HepG2 (cell line): ENCODE results near the gene TEX35. TPM values are rescaled to one million over a fixed set of nuclear protein-coding genes. Genes with fewer than 3 reads are reported as not detected.

Experiments
- KDM5B ChIP-seq: sonication (generic); formaldehyde crosslinking; IDR thresholded peaks from 2 replicates; pipeline ENCODE4 v1.4.0; 2020; ENCODE audit warnings: missing genetic modification reagents, mild to moderate bottlenecking, borderline replicate concordance
- SOX6 ChIP-seq, 2 experiments: fragments of 450-650 bp in 1 of 2; sonication (generic) in 1 of 2; formaldehyde crosslinking in 1 of 2; IDR thresholded peaks; 2 replicates each; pipeline versions ENCODE4 v1.4.0 to v1.6.1; 2017 to 2020; ENCODE audit warnings: antibody characterized with exemption in 1 of 2, mild to moderate bottlenecking in 1 of 2, missing genetic modification reagents in 1 of 2
- THYN1 ChIP-seq: sonication (generic); formaldehyde crosslinking; IDR thresholded peaks from 2 replicates; pipeline ENCODE4 v1.8.1; 2023; ENCODE audit warnings: low read depth, mild to moderate bottlenecking, moderate library complexity, missing genetic modification reagents, borderline replicate concordance
- ZNF331 ChIP-seq: sonication (generic); formaldehyde crosslinking; IDR thresholded peaks from 2 replicates; pipeline ENCODE4 v1.4.0; 2020; ENCODE audit warnings: missing genetic modification reagents
- ZNF33B ChIP-seq: sonication (generic); formaldehyde crosslinking; IDR thresholded peaks from 2 replicates; pipeline ENCODE4 v1.5.1; 2020; ENCODE audit warnings: mild to moderate bottlenecking, missing genetic modification reagents
- ZNF451 ChIP-seq: sonication (generic); formaldehyde crosslinking; IDR thresholded peaks from 2 replicates; pipeline ENCODE4 v1.5.0; 2020; ENCODE audit warnings: mild to moderate bottlenecking, missing genetic modification reagents
- polyA plus RNA-seq, 8 experiments: library from polyadenylated mRNA; depleted of rRNA in 3 of 8; stranded (reverse) in 7 of 8; unstranded in 1 of 8; fragments of >200 nt; fragmentation: Illumina TruSeq in 4 of 8; extraction: Trizol in 4 of 8; gene quantifications; 2 replicates each; pipeline versions ENCODE4 v1.2.1 to v1.2.3, GENCODE V29; 2011 to 2016; ENCODE audit warnings: low read depth in 4 of 8, missing spikeins in 1 of 8, mixed read lengths in 1 of 8; ENCODE audit not compliant: insufficient read depth in 1 of 8
- total RNA-seq, 5 experiments: library from RNA; depleted of rRNA; stranded (reverse); fragments of >200 nt; fragmentation: Illumina TruSeq; extraction: Trizol; gene quantifications; 2 replicates each; pipeline ENCODE4 v1.2.3, GENCODE V29; 2016; ENCODE audit warnings: low read depth in 1 of 5
- TF ChIP-seq, protein P1 (sequence below): IDR thresholded peaks from 2 replicates; pipeline ENCODE4 v1.4.0; 2020; ENCODE audit warnings: mild to moderate bottlenecking, missing genetic modification reagents
- TF ChIP-seq, protein P2 (sequence below): sonication (generic); formaldehyde crosslinking; IDR thresholded peaks from 2 replicates; pipeline ENCODE4 v1.5.0; 2020; ENCODE audit warnings: missing genetic modification reagents, mild to moderate bottlenecking, borderline replicate concordance
- TF ChIP-seq, protein P3 (sequence below), 2 experiments: fragments of 450-650 bp in 1 of 2; sonication (generic) in 1 of 2; formaldehyde crosslinking; IDR thresholded peaks; 2 replicates each; pipeline versions ENCODE4 v1.5.0 to v1.8.0; 2020 to 2022; ENCODE audit warnings: mild to moderate bottlenecking in 1 of 2, missing genetic modification reagents in 1 of 2
- TF ChIP-seq, protein P4 (sequence below): sonication (generic); formaldehyde crosslinking; IDR thresholded peaks from 2 replicates; pipeline ENCODE4 v1.8.0; 2022; ENCODE audit warnings: missing genetic modification reagents, low read depth, mild to moderate bottlenecking, borderline replicate concordance
- TF ChIP-seq, protein P5 (sequence below): sonication (generic); formaldehyde crosslinking; conservative IDR thresholded peaks from 2 replicates; pipeline ENCODE4 v1.4.0; 2020; ENCODE audit warnings: missing genetic modification reagents

Gene TEX35
- total and polyA plus RNA-seq, 2 of the 13 experiments (the other 11 are each of a cell fraction or from before 2014, with no cell fraction given): not detected

DNA sequence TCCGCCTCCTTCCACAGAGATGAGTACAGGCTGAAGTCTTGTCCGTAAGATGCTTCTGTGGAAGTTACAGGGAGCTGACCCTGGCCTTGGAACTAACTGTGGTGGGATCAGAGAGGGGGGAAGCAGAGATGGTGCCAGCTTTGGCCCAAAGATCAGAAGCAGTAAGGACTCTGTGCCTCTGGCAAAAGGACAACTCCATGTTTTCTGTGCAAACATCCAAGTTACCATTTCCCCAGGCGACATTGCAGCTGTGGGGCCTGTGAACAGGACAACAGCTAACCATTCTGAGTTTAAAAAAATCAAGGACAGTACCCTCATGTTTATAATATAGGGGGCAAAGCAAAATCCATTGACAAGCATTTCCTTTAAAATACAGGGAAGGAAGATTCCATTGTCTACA is 38.4 kb downstream of the TEX35 start (continued):
- TF ChIP-seq, protein P1, sequence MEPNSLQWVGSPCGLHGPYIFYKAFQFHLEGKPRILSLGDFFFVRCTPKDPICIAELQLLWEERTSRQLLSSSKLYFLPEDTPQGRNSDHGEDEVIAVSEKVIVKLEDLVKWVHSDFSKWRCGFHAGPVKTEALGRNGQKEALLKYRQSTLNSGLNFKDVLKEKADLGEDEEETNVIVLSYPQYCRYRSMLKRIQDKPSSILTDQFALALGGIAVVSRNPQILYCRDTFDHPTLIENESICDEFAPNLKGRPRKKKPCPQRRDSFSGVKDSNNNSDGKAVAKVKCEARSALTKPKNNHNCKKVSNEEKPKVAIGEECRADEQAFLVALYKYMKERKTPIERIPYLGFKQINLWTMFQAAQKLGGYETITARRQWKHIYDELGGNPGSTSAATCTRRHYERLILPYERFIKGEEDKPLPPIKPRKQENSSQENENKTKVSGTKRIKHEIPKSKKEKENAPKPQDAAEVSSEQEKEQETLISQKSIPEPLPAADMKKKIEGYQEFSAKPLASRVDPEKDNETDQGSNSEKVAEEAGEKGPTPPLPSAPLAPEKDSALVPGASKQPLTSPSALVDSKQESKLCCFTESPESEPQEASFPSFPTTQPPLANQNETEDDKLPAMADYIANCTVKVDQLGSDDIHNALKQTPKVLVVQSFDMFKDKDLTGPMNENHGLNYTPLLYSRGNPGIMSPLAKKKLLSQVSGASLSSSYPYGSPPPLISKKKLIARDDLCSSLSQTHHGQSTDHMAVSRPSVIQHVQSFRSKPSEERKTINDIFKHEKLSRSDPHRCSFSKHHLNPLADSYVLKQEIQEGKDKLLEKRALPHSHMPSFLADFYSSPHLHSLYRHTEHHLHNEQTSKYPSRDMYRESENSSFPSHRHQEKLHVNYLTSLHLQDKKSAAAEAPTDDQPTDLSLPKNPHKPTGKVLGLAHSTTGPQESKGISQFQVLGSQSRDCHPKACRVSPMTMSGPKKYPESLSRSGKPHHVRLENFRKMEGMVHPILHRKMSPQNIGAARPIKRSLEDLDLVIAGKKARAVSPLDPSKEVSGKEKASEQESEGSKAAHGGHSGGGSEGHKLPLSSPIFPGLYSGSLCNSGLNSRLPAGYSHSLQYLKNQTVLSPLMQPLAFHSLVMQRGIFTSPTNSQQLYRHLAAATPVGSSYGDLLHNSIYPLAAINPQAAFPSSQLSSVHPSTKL (CRISPR knock-in tag): peak; percentile 78; the same call in 1 of the 2 replicates
- TF ChIP-seq, protein P2, sequence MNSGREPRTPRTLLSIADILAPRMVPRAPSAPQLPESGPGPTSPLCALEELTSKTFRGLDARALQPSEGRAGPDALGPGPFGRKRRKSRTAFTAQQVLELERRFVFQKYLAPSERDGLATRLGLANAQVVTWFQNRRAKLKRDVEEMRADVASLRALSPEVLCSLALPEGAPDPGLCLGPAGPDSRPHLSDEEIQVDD: no peak
- TF ChIP-seq, protein P3, sequence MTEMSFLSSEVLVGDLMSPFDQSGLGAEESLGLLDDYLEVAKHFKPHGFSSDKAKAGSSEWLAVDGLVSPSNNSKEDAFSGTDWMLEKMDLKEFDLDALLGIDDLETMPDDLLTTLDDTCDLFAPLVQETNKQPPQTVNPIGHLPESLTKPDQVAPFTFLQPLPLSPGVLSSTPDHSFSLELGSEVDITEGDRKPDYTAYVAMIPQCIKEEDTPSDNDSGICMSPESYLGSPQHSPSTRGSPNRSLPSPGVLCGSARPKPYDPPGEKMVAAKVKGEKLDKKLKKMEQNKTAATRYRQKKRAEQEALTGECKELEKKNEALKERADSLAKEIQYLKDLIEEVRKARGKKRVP (CRISPR knock-in tag; IDR thresholded peaks at IDR 0.05): no peak
- TF ChIP-seq, protein P4, sequence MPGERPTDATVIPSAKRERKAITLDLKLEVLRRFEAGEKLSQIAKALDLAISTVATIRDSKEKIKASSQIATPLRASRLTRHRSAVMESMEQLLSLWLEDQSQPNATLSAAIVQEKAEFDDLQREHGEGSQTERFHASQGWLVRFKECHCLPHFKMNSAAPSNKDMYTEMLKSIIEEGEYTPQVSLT (CRISPR knock-in tag): no peak
- TF ChIP-seq KDM5B (no peak), SOX6 (IDR thresholded peaks at IDR 0.05) (no peak), SOX6 (CRISPR knock-in tag; IDR thresholded peaks at IDR 0.05) (peak; percentile 77), ZNF331 (no peak), ZNF33B (no peak), THYN1 (CRISPR knock-in tag) (no peak), ZNF451 (CRISPR knock-in tag) (no peak)
- TF ChIP-seq, protein P5, sequence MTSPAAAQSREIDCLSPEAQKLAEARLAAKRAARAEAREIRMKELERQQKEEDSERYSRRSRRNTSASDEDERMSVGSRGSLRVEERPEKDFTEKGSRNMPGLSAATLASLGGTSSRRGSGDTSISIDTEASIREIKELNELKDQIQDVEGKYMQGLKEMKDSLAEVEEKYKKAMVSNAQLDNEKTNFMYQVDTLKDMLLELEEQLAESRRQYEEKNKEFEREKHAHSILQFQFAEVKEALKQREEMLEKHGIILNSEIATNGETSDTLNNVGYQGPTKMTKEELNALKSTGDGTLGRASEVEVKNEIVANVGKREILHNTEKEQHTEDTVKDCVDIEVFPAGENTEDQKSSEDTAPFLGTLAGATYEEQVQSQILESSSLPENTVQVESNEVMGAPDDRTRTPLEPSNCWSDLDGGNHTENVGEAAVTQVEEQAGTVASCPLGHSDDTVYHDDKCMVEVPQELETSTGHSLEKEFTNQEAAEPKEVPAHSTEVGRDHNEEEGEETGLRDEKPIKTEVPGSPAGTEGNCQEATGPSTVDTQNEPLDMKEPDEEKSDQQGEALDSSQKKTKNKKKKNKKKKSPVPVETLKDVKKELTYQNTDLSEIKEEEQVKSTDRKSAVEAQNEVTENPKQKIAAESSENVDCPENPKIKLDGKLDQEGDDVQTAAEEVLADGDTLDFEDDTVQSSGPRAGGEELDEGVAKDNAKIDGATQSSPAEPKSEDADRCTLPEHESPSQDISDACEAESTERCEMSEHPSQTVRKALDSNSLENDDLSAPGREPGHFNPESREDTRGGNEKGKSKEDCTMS: no peak
